ENCODE data around the gene NFIL3.
A peak's percentile ranks its signal among the peaks of the same experiment; 100 is the strongest.
"Not testable (repeated sequence)": the region's sequence is repeated elsewhere in the genome, so short reads cannot be mapped to it uniquely, and the experiment has no call there.

Gene NFIL3

GRCh38 chr9:91423785-91424402 is at the start of gene NFIL3:
NFIL3 (minus strand) TSS chr9:91423832; CDS start chr9:91410734, 13,098 bp downstream.
- peak; percentile 51 for DNase-seq

GRCh38 chr9:91471524-91471923 is 47.9 kb upstream of the NFIL3 start:
- not testable (repeated sequence) for DNase-seq

GRCh38 chr9:91465420-91465819 is 41.8 kb upstream of the NFIL3 start:
- DNase-seq = no peak

- DNase-seq = no peak
These were observed 35.3 kb upstream of the NFIL3 start for GRCh38 chr9:91458906-91459305.

- no peak for DNase-seq
These were observed 29.2 kb upstream of the NFIL3 start for GRCh38 chr9:91452844-91453243.

GRCh38 chr9:91451431-91452270 is 28.0 kb upstream of the NFIL3 start:
- no peak for DNase-seq

- no peak for DNase-seq
These were observed 21.5 kb upstream of the NFIL3 start for GRCh38 chr9:91445135-91445534.

- DNase-seq = no peak
These were observed 20.4 kb upstream of the NFIL3 start for GRCh38 chr9:91443994-91444392.

- no peak for DNase-seq
These were observed 19.8 kb upstream of the NFIL3 start for GRCh38 chr9:91443321-91443993.

GRCh38 chr9:91436841-91437240 is 13.2 kb upstream of the NFIL3 start:
- no peak for DNase-seq

GRCh38 chr9:91433180-91433579 is 9.5 kb upstream of the NFIL3 start:
- peak; percentile 31 for DNase-seq

GRCh38 chr9:91431485-91431884 is 7.9 kb upstream of the NFIL3 start:
- DNase-seq = no peak

- DNase-seq = no peak
These were observed 5.9 kb upstream of the NFIL3 start for GRCh38 chr9:91429501-91429900.

GRCh38 chr9:91428927-91429351 is 5.3 kb upstream of the NFIL3 start:
- no peak for DNase-seq

GRCh38 chr9:91428436-91428835 is 4.8 kb upstream of the NFIL3 start:
- no peak for DNase-seq

GRCh38 chr9:91427873-91428272 is 4.2 kb upstream of the NFIL3 start:
- DNase-seq = no peak

GRCh38 chr9:91426123-91426745 is 2.6 kb upstream of the NFIL3 start:
- peak; percentile 53 for DNase-seq

GRCh38 chr9:91425271-91425670 is 1.6 kb upstream of the NFIL3 start:
- no peak for DNase-seq

GRCh38 chr9:91424403-91425176 is 958 bp upstream of the NFIL3 start:
- peak; percentile 27 for DNase-seq

GRCh38 chr9:91422758-91423711 is 597 bp downstream of the NFIL3 start:
- DNase-seq = no peak

All from DMS153 (cell line).